IPS-20b (cell line): Measurements from ENCODE around the gene FANCI.

Source experiments
- H3K27ac ChIP-seq: one replicate; pipeline ENCODE4 v1.5.1; 2013; ENCODE audit warnings: low read length
- H3K27me3 ChIP-seq: 2 replicates; pipeline ENCODE4 v1.6.1; 2013; ENCODE audit warnings: mild to moderate bottlenecking, low read length, inconsistent platforms; ENCODE audit not compliant: insufficient read depth
- H3K36me3 ChIP-seq: 2 replicates; pipeline ENCODE4 v1.6.1; 2013; ENCODE audit warnings: low read depth, mild to moderate bottlenecking, inconsistent platforms, low read length, moderate library complexity; ENCODE audit not compliant: insufficient read depth
- H3K4me1 ChIP-seq: 2 replicates; pipeline ENCODE4 v1.6.1; 2013; ENCODE audit warnings: mild to moderate bottlenecking, control low read depth, inconsistent platforms, low read length, moderate library complexity; ENCODE audit not compliant: insufficient read depth
- H3K4me3 ChIP-seq: 2 replicates; pipeline ENCODE4 v1.5.1; 2013; ENCODE audit warnings: mild to moderate bottlenecking, low read length, inconsistent platforms
- H3K9ac ChIP-seq: 2 replicates; pipeline ENCODE4 v1.6.1; 2013; ENCODE audit warnings: low read depth, mild to moderate bottlenecking, inconsistent platforms, low read length, moderate library complexity
- H3K9me3 ChIP-seq: 2 replicates; pipeline ENCODE4 v1.6.1; 2013; ENCODE audit warnings: mild to moderate bottlenecking, low read depth, low read length, inconsistent platforms; ENCODE audit not compliant: insufficient read depth

Gene FANCI

GRCh38 chr15:89203705-89204273 lies 40.0 kb upstream of the FANCI start:
- Histone ChIP-seq H3K27ac (no peak overlapping the region), H3K9ac (no peak overlapping the region), H3K36me3 (no peaks in the 10 kb centered on the region), H3K4me1 (peaks cover 17% of the 10 kb centered on the region), H3K4me3 (no peak overlapping the region), H3K27me3 (no peaks in the 10 kb centered on the region), H3K9me3 (no peaks in the 10 kb centered on the region)

DNA sequence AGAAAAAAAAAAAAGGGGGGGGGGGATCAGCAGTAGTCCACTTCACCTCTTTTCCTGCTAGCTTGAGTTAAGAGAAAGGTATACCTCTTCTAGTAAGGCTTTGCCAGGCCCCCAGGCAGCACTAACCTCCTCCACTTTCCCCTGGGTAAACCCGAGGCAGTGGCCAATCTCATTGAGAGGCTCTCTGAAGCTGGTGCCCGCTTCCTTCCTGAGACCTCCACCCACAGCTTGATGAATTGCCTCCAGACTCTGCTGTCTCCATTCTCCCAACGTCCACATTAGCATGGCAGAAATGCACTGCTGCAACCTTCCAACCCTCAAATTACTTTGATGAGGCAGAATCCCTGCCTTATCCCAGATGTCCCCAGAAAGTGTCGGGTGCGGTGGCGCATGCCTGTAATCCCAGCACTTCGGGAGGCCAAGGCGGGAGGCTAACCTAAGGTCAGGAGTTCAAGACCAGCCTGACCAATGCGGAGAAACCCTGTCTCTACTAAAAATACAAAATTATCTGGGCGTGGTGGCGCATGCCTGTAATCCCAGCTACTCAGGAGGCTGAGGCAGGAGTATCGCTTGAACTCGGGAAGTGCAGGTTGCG lies 37.7 kb upstream of the FANCI start:
- H3K36me3 ChIP-seq = no peaks in the 10 kb centered on the region
- no peak overlapping the region for H3K9ac ChIP-seq
- H3K27me3 ChIP-seq = no peaks in the 10 kb centered on the region
- no peak overlapping the region for H3K4me3 ChIP-seq
- no peaks in the 10 kb centered on the region for H3K9me3 ChIP-seq
- peaks cover 8% of the 10 kb centered on the region; the same call in 1 of the 2 replicates for H3K4me1 ChIP-seq
- no peak overlapping the region for H3K27ac ChIP-seq

GRCh38 chr15:89206908-89207331 lies 36.9 kb upstream of the FANCI start:
- H3K9ac ChIP-seq = no peak overlapping the region
- H3K36me3 ChIP-seq = no peaks in the 10 kb centered on the region
- no peaks in the 10 kb centered on the region for H3K9me3 ChIP-seq
- H3K4me1 ChIP-seq = peaks cover 6% of the 10 kb centered on the region; the same call in 1 of the 2 replicates
- no peak overlapping the region for H3K27ac ChIP-seq
- no peak overlapping the region for H3K4me3 ChIP-seq
- no peaks in the 10 kb centered on the region for H3K27me3 ChIP-seq

DNA sequence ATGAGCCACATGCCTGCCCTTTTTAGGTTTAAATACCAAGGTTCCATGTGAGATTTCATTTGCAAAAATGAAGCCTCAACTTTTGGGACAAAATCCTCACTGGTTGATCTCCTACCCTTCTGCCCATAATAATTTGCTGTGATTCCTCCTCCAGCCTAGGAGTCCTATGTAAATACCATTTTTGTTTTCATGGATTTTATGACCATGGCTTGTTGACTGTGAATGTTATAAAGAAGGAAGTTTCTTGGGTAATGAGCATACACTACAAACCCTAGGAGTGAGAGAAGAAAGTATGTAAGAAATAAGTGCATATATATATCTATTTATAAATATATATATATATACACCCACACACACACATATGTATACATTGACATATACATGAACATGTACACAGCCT lies 35.5 kb upstream of the FANCI start:
- Histone ChIP-seq H3K4me3 (no peak overlapping the region), H3K27ac (no peak overlapping the region), H3K9ac (no peak overlapping the region), H3K4me1 (no peaks in the 10 kb centered on the region), H3K9me3 (no peaks in the 10 kb centered on the region), H3K36me3 (no peaks in the 10 kb centered on the region), H3K27me3 (no peaks in the 10 kb centered on the region)

GRCh38 chr15:89209057-89209456 lies 34.7 kb upstream of the FANCI start:
- Histone ChIP-seq H3K4me1 (no peaks in the 10 kb centered on the region), H3K27ac (no peak overlapping the region), H3K9me3 (no peaks in the 10 kb centered on the region), H3K27me3 (no peaks in the 10 kb centered on the region), H3K4me3 (no peak overlapping the region), H3K9ac (no peak overlapping the region), H3K36me3 (no peaks in the 10 kb centered on the region)

DNA sequence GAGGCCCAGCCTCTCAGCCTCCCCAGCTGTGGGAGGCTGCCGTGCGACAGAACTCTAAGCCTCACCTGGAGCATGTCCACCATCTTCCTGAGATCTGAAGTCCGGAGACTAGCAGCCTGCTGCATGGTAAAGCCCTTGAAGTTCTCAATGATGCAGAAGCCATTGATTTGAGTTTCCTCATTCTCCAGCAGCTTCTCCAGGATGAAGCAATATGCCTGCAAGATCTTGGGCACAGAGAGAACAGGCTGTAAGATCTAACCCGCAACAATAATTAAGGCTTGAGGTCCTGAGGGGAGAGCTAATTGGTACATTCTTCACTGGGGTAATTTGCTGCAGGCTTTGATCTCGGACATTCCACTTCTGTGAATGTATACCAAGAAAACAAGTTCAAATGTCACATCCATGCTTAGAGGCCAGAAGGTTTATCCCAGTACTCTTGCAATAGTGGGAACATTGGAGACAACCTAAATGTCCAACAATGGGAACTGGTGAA lies 32.1 kb upstream of the FANCI start:
- Histone ChIP-seq H3K27ac (no peak overlapping the region), H3K4me3 (no peak overlapping the region), H3K4me1 (no peaks in the 10 kb centered on the region), H3K36me3 (no peaks in the 10 kb centered on the region), H3K9me3 (no peaks in the 10 kb centered on the region), H3K9ac (no peak overlapping the region), H3K27me3 (no peaks in the 10 kb centered on the region)

- no peak overlapping the region for H3K4me3 ChIP-seq
- no peaks in the 10 kb centered on the region for H3K27me3 ChIP-seq
- H3K27ac ChIP-seq = no peak overlapping the region
- no peaks in the 10 kb centered on the region for H3K36me3 ChIP-seq
- no peak overlapping the region for H3K9ac ChIP-seq
- H3K4me1 ChIP-seq = no peaks in the 10 kb centered on the region
- H3K9me3 ChIP-seq = no peaks in the 10 kb centered on the region
Observed at GRCh38 chr15:89215627-89216026, 28.2 kb upstream of the FANCI start.

DNA sequence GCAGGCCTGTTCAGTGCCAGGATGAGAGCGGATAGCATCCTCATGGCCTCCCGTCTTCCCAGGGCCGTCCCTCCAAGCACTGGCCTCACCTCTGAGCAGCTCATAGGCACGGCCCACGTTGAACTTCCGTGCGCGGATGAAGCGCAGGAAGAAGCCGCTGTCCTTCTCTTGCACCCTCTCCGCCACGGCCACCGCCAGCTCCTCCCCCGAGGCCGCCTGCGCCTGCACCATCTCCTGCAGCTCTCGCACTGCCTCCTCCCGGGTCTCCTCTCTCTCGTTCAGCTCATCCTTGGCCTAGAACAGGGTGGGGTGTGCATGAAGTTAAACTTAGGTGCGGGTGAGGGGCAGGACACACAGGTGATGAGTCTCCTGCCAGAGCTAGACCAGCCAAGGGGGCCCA lies 26.7 kb upstream of the FANCI start:
- no peak overlapping the region for H3K4me3 ChIP-seq
- no peak overlapping the region for H3K9ac ChIP-seq
- no peak overlapping the region for H3K27ac ChIP-seq
- H3K27me3 ChIP-seq = no peaks in the 10 kb centered on the region
- no peaks in the 10 kb centered on the region for H3K4me1 ChIP-seq
- H3K36me3 ChIP-seq = no peaks in the 10 kb centered on the region
- no peaks in the 10 kb centered on the region for H3K9me3 ChIP-seq

DNA sequence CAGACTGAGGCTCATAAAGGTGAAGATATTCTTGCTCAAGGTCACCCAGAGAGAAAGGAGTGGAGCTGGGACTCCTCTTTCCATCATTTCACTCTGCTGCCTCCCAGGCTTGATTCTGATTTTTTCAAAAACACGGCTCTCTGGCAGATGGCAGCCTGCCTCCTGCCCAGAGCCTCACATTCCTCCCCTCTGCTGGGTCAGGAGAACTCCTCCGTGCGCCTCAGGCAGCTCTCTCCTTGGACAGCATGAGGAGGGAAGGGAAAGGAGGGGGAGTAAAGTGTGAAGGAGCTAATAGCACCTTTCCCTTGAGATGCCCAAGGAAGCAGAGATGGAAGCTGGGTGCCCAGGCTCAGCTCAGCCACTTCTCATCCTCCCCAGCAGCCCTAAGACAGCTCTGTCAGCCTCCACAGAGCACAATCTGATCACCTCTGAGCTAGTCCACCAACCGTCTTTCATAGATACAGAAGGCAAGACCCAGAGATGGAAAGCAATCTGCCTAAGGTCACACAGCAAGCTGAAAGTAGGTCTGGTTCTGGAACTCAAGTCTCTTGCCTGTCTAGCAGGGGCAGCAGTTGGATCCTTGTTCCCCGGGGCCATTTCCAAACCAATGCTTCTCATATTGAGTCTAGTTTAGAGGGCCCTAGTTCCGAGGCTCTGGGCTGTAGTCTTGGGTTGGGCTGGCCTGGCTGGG lies 25.9 kb upstream of the FANCI start:
- H3K4me1 ChIP-seq = no peaks in the 10 kb centered on the region
- no peak overlapping the region for H3K27ac ChIP-seq
- no peaks in the 10 kb centered on the region for H3K27me3 ChIP-seq
- no peak overlapping the region for H3K4me3 ChIP-seq
- H3K36me3 ChIP-seq = no peaks in the 10 kb centered on the region
- no peak overlapping the region for H3K9ac ChIP-seq
- H3K9me3 ChIP-seq = no peaks in the 10 kb centered on the region

GRCh38 chr15:89218531-89218930 lies 25.2 kb upstream of the FANCI start:
- no peak overlapping the region for H3K4me3 ChIP-seq
- no peaks in the 10 kb centered on the region for H3K36me3 ChIP-seq
- no peaks in the 10 kb centered on the region for H3K9me3 ChIP-seq
- H3K27me3 ChIP-seq = no peaks in the 10 kb centered on the region
- no peaks in the 10 kb centered on the region for H3K4me1 ChIP-seq
- H3K9ac ChIP-seq = no peak overlapping the region
- H3K27ac ChIP-seq = no peak overlapping the region

DNA sequence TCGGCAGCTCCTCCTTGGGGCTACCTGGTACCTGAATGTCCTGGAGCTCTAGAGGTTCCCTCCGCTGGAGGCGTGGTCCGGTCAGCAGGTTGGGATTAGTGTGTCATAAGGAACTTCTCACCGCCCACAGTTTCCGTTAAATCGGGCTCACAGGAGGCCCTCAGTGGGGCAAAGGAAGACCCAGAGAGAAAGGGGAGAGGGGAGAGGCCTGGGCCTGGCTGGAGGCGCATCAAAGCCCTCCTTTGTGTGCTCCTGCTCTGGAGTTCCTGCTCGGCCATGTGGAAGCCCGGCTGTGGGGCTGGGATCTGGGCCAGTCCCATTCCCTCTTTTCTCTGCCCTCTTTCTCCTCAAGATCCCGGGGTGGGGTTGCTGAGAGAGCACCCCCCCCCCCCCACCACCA lies 22.2 kb upstream of the FANCI start, which contains the start of gene RLBP1:
Gene RLBP1 (minus strand): TSS at position 37 of the 400 bp plus-strand sequence. CDS start 2,604 bp downstream, outside the sequence.
- no peaks in the 10 kb centered on the region for H3K36me3 ChIP-seq
- no peak within 1 kb of the TSS for H3K9ac ChIP-seq
- H3K9me3 ChIP-seq = no peaks in the 10 kb centered on the region
- H3K4me1 ChIP-seq = no peaks in the 10 kb centered on the region
- no peak within 1 kb of the TSS for H3K27ac ChIP-seq
- no peaks in the 10 kb centered on the region for H3K27me3 ChIP-seq
- no peak within 1 kb of the TSS for H3K4me3 ChIP-seq

DNA sequence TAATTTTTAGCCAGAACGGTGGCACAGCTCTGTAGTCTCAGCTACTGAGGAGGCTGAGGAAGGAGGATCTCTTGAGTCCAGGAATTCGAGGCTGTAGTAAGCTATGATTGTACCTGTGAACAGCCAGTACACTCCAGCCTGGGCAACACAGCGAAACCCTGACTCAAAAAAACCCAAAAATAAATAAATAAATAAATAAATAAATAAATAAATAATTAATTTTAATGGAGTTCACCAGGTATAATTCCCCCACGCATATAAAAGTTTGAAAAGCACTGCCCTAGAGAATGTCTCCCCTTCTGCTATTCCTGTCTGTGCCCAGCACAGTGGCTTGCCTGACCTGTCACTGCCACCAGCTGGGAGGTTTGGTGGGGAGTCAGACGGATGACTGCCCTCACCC lies 18.2 kb upstream of the FANCI start:
- Histone ChIP-seq H3K4me3 (no peak overlapping the region), H3K9me3 (no peaks in the 10 kb centered on the region), H3K27ac (no peak overlapping the region), H3K36me3 (no peaks in the 10 kb centered on the region), H3K9ac (no peak overlapping the region), H3K4me1 (no peaks in the 10 kb centered on the region), H3K27me3 (no peaks in the 10 kb centered on the region)
